WTC11 (cell line): ENCODE measurements around the gene KHDRBS1. TPM values are rescaled to one million over a fixed set of nuclear protein-coding genes. Genes with fewer than 3 reads are reported as not detected.

ENCODE experiments used
- ATAC-seq: fragments of 200-7000 bp; cut with Tn5 transposase; 2 replicates; pipeline ENCODE4 v1.10.0; 2021; ENCODE audit warnings: mild to moderate bottlenecking, moderate library complexity
- CTCF ChIA-PET: fragments of 300-600 bp; sonication (Branson Sonifier 250); formaldehyde crosslinking; loops from one replicate; lab custom pipeline; 2021; ENCODE audit warnings: antibody characterized with exemption; lab: Charles Lee
- POLR2A ChIA-PET: fragments of 350-600 bp; sonication (Branson Sonifier 250); formaldehyde crosslinking; loops from one replicate; lab custom pipeline; 2021; ENCODE audit warnings: antibody characterized with exemption; lab: Charles Lee
- DNase-seq: peaks from one replicate; pipeline ENCODE4 v3.0.0; 2021; ENCODE audit warnings: low spot score
- H3K27ac Mint-ChIP-seq: 2 replicates; pipeline ENCODE4 v1.8.0; 2021; ENCODE audit warnings: mixed read lengths
- H3K27me3 Mint-ChIP-seq: 2 replicates; pipeline ENCODE4 v1.8.0; 2021; ENCODE audit warnings: low read depth, mild to moderate bottlenecking, moderate library complexity, mixed read lengths
- H3K36me3 Mint-ChIP-seq: 2 replicates; pipeline ENCODE4 v1.8.0; 2021; ENCODE audit warnings: mixed read lengths
- H3K4me1 Mint-ChIP-seq: 2 replicates; pipeline ENCODE4 v1.8.0; 2022; ENCODE audit warnings: mixed read lengths
- H3K4me3 Mint-ChIP-seq: 2 replicates; pipeline ENCODE4 v1.8.0; 2021; ENCODE audit warnings: mild to moderate bottlenecking, moderate library complexity, mixed read lengths
- H3K9me3 Mint-ChIP-seq: 2 replicates; pipeline ENCODE4 v1.8.0; 2021; ENCODE audit warnings: mixed read lengths
- CREM ChIP-seq: sonication (generic); formaldehyde crosslinking; IDR thresholded peaks from 2 replicates; pipeline ENCODE4 v1.8.1; 2022; ENCODE audit warnings: mild to moderate bottlenecking, missing genetic modification reagents, moderate library complexity
- EMX1 ChIP-seq: fragments of 250-450 bp; sonication (Bioruptor Pico); IDR thresholded peaks from 2 replicates; pipeline ENCODE4 v1.8.0; 2021; ENCODE audit warnings: mild to moderate bottlenecking
- FOXJ3 ChIP-seq: sonication (generic); formaldehyde crosslinking; IDR thresholded peaks from 2 replicates; pipeline ENCODE4 v1.9.0; 2021; ENCODE audit warnings: missing genetic modification reagents, mild to moderate bottlenecking, borderline replicate concordance
- FOXK1 ChIP-seq: sonication (generic); formaldehyde crosslinking; IDR thresholded peaks from 2 replicates; pipeline ENCODE4 v1.8.0; 2022; ENCODE audit warnings: mild to moderate bottlenecking, moderate library complexity, missing genetic modification reagents
- FOXP1 ChIP-seq: sonication (generic); formaldehyde crosslinking; IDR thresholded peaks from 2 replicates; pipeline ENCODE4 v1.8.0; 2022; ENCODE audit warnings: missing genetic modification reagents, mild to moderate bottlenecking, moderate library complexity, borderline replicate concordance
- JUN ChIP-seq: sonication (generic); formaldehyde crosslinking; IDR thresholded peaks from 2 replicates; pipeline ENCODE4 v1.8.0; 2023; ENCODE audit warnings: mild to moderate bottlenecking, missing genetic modification reagents
- MXD4 ChIP-seq: fragments of 250-450 bp; sonication (Bioruptor Pico); IDR thresholded peaks from 2 replicates; pipeline ENCODE4 v1.8.0; 2021; ENCODE audit warnings: mild to moderate bottlenecking, moderate library complexity, borderline replicate concordance
- NFE2L1 ChIP-seq: sonication (generic); formaldehyde crosslinking; IDR thresholded peaks from 2 replicates; pipeline ENCODE4 v1.8.1; 2023; ENCODE audit warnings: missing genetic modification reagents
- NFYB ChIP-seq: sonication (generic); formaldehyde crosslinking; conservative IDR thresholded peaks from 2 replicates; pipeline ENCODE4 v1.8.0; 2022; ENCODE audit warnings: low read depth, missing genetic modification reagents
- ZBTB21 ChIP-seq: sonication (generic); formaldehyde crosslinking; IDR thresholded peaks from 2 replicates; pipeline ENCODE4 v1.8.1; 2023; ENCODE audit warnings: mild to moderate bottlenecking, missing genetic modification reagents, borderline replicate concordance
- ZNF121 ChIP-seq: sonication (generic); formaldehyde crosslinking; IDR thresholded peaks from 2 replicates; pipeline ENCODE4 v1.8.0; 2023; ENCODE audit warnings: missing genetic modification reagents
- ZNF138 ChIP-seq: sonication (generic); formaldehyde crosslinking; conservative IDR thresholded peaks from 2 replicates; pipeline ENCODE4 v1.8.1; 2022; ENCODE audit warnings: mild to moderate bottlenecking, moderate library complexity, missing genetic modification reagents
- ZNF263 ChIP-seq: sonication (generic); formaldehyde crosslinking; IDR thresholded peaks from 2 replicates; pipeline ENCODE4 v1.8.1; 2022; ENCODE audit warnings: low read depth, mild to moderate bottlenecking, moderate library complexity, missing genetic modification reagents
- ZNF671 ChIP-seq: fragments of 250-450 bp; sonication (Bioruptor Pico); IDR thresholded peaks from 2 replicates; pipeline ENCODE4 v1.8.0; 2021; ENCODE audit warnings: mild to moderate bottlenecking
- total RNA-seq: library from RNA; stranded (reverse); gene quantifications from 3 replicates; pipeline ENCODE4 v1.2.3, GENCODE V29; 2021
- TF ChIP-seq, protein P1 (sequence below): sonication (generic); formaldehyde crosslinking; IDR thresholded peaks from 2 replicates; pipeline ENCODE4 v1.8.1; 2023; ENCODE audit warnings: mild to moderate bottlenecking, missing genetic modification reagents
- TF ChIP-seq, protein P2 (sequence below): sonication (generic); formaldehyde crosslinking; IDR thresholded peaks from 2 replicates; pipeline ENCODE4 v1.8.0; 2022; ENCODE audit warnings: mild to moderate bottlenecking, missing genetic modification reagents
- TF ChIP-seq, protein P3 (sequence below): sonication (generic); formaldehyde crosslinking; IDR thresholded peaks from 2 replicates; pipeline ENCODE4 v1.8.0; 2022; ENCODE audit warnings: mild to moderate bottlenecking, missing genetic modification reagents
- TF ChIP-seq, protein P4 (sequence below): sonication (generic); formaldehyde crosslinking; IDR thresholded peaks from 2 replicates; pipeline ENCODE4 v1.8.0; 2023; ENCODE audit warnings: mild to moderate bottlenecking, missing genetic modification reagents
- TF ChIP-seq, protein P5 (sequence below): sonication (generic); formaldehyde crosslinking; IDR thresholded peaks from 2 replicates; pipeline ENCODE4 v1.8.1; 2022; ENCODE audit warnings: mild to moderate bottlenecking, missing genetic modification reagents, moderate library complexity, borderline replicate concordance
- TF ChIP-seq, protein P6 (sequence below): sonication (generic); formaldehyde crosslinking; IDR thresholded peaks from 2 replicates; pipeline ENCODE4 v1.8.1; 2022; ENCODE audit warnings: missing genetic modification reagents, borderline replicate concordance

The KHDRBS1 gene
- total RNA-seq, 1 experiment from 2014 or later: 264 TPM

DNA sequence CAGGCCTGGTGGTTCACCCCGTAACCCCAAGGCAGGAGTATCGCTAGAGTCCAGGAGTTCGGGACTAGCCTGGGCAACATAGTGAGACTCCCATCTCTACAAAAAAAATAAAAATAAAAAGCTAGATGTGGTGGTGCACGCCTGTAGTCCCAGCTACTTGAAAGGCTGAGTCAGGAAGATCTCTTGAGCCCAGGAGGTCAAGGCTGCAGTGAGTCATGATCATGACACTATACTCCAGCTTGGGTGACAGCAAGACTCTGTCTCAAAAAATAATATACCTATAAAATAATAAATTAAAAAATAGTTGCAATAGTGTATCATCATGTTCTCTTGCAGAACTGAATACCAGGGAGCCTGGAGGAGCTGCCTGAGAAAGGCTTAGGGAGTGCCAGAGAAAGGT is 39.2 kb downstream of the KHDRBS1 start:
- H3K27ac Mint-ChIP-seq: no peak overlapping the region
- ATAC-seq (no peak), DNase-seq (no peak)
- no peak overlapping the region for H3K4me3 Mint-ChIP-seq
- POLR2A ChIA-PET: interaction anchor here (1.8 kb wide), 1 partner anchor 20 kb away, joined by 6 read pairs; the partner anchor contains the start of gene TMEM39B
- no peaks in the 10 kb centered on the region for H3K4me1 Mint-ChIP-seq
- CTCF ChIA-PET: no interaction called here
- H3K27me3 Mint-ChIP-seq: no peaks in the 10 kb centered on the region
- no peaks in the 10 kb centered on the region for H3K9me3 Mint-ChIP-seq
- H3K36me3 Mint-ChIP-seq: peaks cover 70% of the 10 kb centered on the region
- TF ChIP-seq, protein P1, sequence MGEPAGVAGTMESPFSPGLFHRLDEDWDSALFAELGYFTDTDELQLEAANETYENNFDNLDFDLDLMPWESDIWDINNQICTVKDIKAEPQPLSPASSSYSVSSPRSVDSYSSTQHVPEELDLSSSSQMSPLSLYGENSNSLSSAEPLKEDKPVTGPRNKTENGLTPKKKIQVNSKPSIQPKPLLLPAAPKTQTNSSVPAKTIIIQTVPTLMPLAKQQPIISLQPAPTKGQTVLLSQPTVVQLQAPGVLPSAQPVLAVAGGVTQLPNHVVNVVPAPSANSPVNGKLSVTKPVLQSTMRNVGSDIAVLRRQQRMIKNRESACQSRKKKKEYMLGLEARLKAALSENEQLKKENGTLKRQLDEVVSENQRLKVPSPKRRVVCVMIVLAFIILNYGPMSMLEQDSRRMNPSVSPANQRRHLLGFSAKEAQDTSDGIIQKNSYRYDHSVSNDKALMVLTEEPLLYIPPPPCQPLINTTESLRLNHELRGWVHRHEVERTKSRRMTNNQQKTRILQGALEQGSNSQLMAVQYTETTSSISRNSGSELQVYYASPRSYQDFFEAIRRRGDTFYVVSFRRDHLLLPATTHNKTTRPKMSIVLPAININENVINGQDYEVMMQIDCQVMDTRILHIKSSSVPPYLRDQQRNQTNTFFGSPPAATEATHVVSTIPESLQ (CRISPR knock-in tag): no peak
- TF ChIP-seq ZNF138 (CRISPR knock-in tag) (no peak), ZNF121 (no peak), CREM (CRISPR knock-in tag) (no peak), EMX1 (no peak), MXD4 (no peak), FOXK1 (CRISPR knock-in tag) (no peak), JUN (CRISPR knock-in tag) (no peak), ZNF671 (CRISPR knock-in tag) (no peak), ZNF263 (CRISPR knock-in tag) (no peak)
- TF ChIP-seq, protein P2, sequence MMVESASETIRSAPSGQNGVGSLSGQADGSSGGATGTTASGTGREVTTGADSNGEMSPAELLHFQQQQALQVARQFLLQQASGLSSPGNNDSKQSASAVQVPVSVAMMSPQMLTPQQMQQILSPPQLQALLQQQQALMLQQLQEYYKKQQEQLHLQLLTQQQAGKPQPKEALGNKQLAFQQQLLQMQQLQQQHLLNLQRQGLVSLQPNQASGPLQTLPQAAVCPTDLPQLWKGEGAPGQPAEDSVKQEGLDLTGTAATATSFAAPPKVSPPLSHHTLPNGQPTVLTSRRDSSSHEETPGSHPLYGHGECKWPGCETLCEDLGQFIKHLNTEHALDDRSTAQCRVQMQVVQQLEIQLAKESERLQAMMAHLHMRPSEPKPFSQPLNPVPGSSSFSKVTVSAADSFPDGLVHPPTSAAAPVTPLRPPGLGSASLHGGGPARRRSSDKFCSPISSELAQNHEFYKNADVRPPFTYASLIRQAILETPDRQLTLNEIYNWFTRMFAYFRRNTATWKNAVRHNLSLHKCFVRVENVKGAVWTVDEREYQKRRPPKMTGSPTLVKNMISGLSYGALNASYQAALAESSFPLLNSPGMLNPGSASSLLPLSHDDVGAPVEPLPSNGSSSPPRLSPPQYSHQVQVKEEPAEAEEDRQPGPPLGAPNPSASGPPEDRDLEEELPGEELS (CRISPR knock-in tag): no peak
- TF ChIP-seq, protein P3, sequence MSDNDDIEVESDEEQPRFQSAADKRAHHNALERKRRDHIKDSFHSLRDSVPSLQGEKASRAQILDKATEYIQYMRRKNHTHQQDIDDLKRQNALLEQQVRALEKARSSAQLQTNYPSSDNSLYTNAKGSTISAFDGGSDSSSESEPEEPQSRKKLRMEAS (CRISPR knock-in tag): no peak
- TF ChIP-seq, protein P4, sequence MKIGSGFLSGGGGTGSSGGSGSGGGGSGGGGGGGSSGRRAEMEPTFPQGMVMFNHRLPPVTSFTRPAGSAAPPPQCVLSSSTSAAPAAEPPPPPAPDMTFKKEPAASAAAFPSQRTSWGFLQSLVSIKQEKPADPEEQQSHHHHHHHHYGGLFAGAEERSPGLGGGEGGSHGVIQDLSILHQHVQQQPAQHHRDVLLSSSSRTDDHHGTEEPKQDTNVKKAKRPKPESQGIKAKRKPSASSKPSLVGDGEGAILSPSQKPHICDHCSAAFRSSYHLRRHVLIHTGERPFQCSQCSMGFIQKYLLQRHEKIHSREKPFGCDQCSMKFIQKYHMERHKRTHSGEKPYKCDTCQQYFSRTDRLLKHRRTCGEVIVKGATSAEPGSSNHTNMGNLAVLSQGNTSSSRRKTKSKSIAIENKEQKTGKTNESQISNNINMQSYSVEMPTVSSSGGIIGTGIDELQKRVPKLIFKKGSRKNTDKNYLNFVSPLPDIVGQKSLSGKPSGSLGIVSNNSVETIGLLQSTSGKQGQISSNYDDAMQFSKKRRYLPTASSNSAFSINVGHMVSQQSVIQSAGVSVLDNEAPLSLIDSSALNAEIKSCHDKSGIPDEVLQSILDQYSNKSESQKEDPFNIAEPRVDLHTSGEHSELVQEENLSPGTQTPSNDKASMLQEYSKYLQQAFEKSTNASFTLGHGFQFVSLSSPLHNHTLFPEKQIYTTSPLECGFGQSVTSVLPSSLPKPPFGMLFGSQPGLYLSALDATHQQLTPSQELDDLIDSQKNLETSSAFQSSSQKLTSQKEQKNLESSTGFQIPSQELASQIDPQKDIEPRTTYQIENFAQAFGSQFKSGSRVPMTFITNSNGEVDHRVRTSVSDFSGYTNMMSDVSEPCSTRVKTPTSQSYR (CRISPR knock-in tag): no peak

DNA sequence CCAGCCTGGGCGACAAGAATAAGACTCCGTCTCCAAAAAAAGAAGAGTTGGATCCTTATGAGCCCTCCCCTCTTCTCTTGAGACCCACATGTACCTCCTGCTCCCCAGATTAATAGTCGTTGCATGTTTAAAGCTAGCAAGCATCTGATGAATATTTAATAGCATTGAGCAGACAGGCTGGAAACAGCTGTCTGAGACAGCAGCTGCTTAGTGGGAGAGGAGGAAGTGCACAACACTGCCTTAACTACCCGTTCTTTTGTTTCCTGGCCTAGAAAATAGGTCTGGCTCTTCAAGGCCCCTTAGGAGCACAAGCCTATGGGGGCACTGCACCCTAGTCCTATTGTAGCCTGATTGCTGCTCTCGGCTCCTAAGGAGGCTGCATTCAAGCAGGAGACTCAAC is 41.7 kb downstream of the KHDRBS1 start:
- no peak overlapping the region for H3K27ac Mint-ChIP-seq
- H3K36me3 Mint-ChIP-seq: peaks cover 74% of the 10 kb centered on the region
- H3K27me3 Mint-ChIP-seq: no peaks in the 10 kb centered on the region
- ATAC-seq: no peak
- no peaks in the 10 kb centered on the region for H3K9me3 Mint-ChIP-seq
- no peak for TF ChIP-seq FOXK1 (CRISPR knock-in tag)
- H3K4me1 Mint-ChIP-seq: peaks cover 16% of the 10 kb centered on the region
- ChIA-PET CTCF (interaction anchor here (1.4 to 1.6 kb wide), 3 partner anchors 7 to 78 kb away, joined by 3 to 8 read pairs (median 6); partner anchors contain the start of gene TMEM39B), POLR2A (interaction anchor here (0.6 kb wide), 1 partner anchor 319 kb away, joined by 4 read pairs; no protein-coding TSS in a partner anchor)
- no peak for DNase-seq
- no peak overlapping the region for H3K4me3 Mint-ChIP-seq

DNA sequence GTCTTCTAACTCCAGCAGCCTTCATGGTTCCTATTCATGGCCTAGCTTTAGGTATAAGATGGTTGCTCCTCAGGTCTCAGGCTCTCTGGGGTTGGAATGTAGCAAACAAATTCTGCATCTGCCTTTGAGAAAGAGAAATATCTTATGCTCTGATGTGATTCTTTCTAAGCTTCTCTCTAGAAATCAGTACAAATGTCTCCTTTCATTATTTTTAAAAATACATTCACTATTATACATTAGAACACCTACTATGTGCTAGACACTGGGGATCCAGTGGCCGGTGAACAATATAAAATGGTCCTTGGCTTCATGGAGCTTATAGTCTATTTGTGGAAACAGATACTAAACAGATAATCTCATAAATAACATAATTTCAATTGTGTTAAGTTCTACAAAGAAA is 42.9 kb downstream of the KHDRBS1 start:
- peaks cover 80% of the 10 kb centered on the region for H3K36me3 Mint-ChIP-seq
- H3K27ac Mint-ChIP-seq: no peak overlapping the region
- TF ChIP-seq FOXP1 (no peak), NFE2L1 (CRISPR knock-in tag) (no peak), FOXJ3 (CRISPR knock-in tag) (no peak), NFYB (CRISPR knock-in tag) (no peak), ZBTB21 (no peak)
- TF ChIP-seq, protein P5, sequence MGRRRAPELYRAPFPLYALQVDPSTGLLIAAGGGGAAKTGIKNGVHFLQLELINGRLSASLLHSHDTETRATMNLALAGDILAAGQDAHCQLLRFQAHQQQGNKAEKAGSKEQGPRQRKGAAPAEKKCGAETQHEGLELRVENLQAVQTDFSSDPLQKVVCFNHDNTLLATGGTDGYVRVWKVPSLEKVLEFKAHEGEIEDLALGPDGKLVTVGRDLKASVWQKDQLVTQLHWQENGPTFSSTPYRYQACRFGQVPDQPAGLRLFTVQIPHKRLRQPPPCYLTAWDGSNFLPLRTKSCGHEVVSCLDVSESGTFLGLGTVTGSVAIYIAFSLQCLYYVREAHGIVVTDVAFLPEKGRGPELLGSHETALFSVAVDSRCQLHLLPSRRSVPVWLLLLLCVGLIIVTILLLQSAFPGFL: no peak
- TF ChIP-seq, protein P1 (CRISPR knock-in tag): no peak
- TF ChIP-seq, protein P6, sequence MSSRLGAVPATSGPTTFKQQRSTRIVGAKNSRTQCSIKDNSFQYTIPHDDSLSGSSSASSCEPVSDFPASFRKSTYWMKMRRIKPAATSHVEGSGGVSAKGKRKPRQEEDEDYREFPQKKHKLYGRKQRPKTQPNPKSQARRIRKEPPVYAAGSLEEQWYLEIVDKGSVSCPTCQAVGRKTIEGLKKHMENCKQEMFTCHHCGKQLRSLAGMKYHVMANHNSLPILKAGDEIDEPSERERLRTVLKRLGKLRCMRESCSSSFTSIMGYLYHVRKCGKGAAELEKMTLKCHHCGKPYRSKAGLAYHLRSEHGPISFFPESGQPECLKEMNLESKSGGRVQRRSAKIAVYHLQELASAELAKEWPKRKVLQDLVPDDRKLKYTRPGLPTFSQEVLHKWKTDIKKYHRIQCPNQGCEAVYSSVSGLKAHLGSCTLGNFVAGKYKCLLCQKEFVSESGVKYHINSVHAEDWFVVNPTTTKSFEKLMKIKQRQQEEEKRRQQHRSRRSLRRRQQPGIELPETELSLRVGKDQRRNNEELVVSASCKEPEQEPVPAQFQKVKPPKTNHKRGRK (CRISPR knock-in tag): no peak
- TF ChIP-seq, protein P3 (CRISPR knock-in tag): no peak

More for the DNA sequence above, 42.9 kb downstream of the KHDRBS1 start:
- H3K27me3 Mint-ChIP-seq: no peaks in the 10 kb centered on the region
- POLR2A ChIA-PET: interaction anchor here (0.6 kb wide), 1 partner anchor 16 kb away, joined by 4 read pairs; the partner anchor contains the start of gene TMEM39B
- ATAC-seq: no peak
- no peak overlapping the region for H3K4me3 Mint-ChIP-seq
- H3K9me3 Mint-ChIP-seq: no peaks in the 10 kb centered on the region
- H3K4me1 Mint-ChIP-seq: peaks cover 27% of the 10 kb centered on the region
- no peak for DNase-seq
- CTCF ChIA-PET: interaction anchor here (1.4 to 1.7 kb wide), 2 partner anchors 16 to 17 kb away, joined by 5 to 8 read pairs; partner anchors contain the start of gene TMEM39B
